Measurements from ENCODE around the gene LRRIQ1.
"Not testable (repeated sequence)": the region's sequence is repeated elsewhere in the genome, so short reads cannot be mapped to it uniquely, and the experiment has no call there.

The LRRIQ1 gene

DNA sequence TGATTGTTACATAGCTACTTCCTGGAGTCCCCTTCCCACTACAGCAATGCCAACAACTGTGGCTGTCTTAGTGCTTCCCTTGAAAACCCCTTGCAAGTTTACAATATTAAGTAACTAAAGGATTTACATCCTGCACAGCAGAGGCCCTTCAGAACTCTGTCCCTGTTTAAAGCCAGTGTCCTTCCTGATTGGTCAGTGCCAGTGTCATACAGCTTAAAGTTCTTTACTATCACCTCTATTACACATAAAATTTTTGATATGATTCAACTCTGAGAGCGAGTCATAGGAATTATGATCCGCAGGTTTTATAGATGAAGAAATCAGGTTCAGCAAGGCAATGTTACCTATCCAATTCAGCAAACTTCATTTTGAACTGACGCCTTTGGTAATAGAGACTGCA, 152.5 kb downstream of the LRRIQ1 start:
- Histone ChIP-seq H3K4me3 (ENCODE audit: low read length) (no peak overlapping the region), H3K4me1 (ENCODE audit: control insufficient read depth, insufficient read depth, low read length) (no peaks in the 10 kb centered on the region), H3K36me3 (ENCODE audit: control insufficient read depth, insufficient read depth, low read length) (no peaks in the 10 kb centered on the region), H3K9me3 (ENCODE audit: control insufficient read depth, insufficient read depth, low read length) (no peaks in the 10 kb centered on the region), H3K27me3 (ENCODE audit: control insufficient read depth, insufficient read depth, low read length) (no peaks in the 10 kb centered on the region), H3K27ac (ENCODE audit: low read length) (no peak overlapping the region)
- WGBS (ENCODE audit: insufficient coverage, insufficient read length), result no CpG with 5 or more reads among the region's 3 CpGs
- no peak for DNase-seq (ENCODE audit: low read depth, low spot score)

DNA sequence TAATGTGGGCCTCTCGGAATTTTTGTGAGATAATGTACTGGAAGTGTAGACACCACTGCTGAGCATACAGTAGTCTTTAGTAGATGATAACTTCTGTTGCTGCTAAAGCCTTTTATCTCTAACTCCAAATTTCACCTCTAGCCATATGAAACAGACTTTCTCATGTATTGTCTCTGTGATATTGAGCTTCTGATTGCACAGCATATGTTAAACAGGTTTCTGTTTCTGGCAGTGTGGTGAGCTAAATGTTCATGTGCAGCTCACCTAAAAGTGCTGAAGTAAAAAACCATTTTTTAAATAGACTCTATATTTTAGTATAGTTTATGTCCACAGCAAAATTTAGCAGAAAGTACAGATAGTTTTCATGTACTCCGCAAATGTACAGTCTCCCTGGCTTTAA, 154.6 kb downstream of the LRRIQ1 start:
- no peak for DNase-seq (ENCODE audit: low read depth, low spot score)
- no peak overlapping the region for H3K4me3 ChIP-seq (ENCODE audit: low read length)
- no peak overlapping the region for H3K27ac ChIP-seq (ENCODE audit: low read length)
- H3K27me3 ChIP-seq (ENCODE audit: control insufficient read depth, insufficient read depth, low read length), result no peaks in the 10 kb centered on the region
- H3K4me1 ChIP-seq (ENCODE audit: control insufficient read depth, insufficient read depth, low read length), result no peaks in the 10 kb centered on the region
- no peaks in the 10 kb centered on the region for H3K36me3 ChIP-seq (ENCODE audit: control insufficient read depth, insufficient read depth, low read length)
- WGBS (ENCODE audit: insufficient coverage, insufficient read length), result no CpG with 5 or more reads among the region's 2 CpGs
- no peaks in the 10 kb centered on the region for H3K9me3 ChIP-seq (ENCODE audit: control insufficient read depth, insufficient read depth, low read length)

DNA sequence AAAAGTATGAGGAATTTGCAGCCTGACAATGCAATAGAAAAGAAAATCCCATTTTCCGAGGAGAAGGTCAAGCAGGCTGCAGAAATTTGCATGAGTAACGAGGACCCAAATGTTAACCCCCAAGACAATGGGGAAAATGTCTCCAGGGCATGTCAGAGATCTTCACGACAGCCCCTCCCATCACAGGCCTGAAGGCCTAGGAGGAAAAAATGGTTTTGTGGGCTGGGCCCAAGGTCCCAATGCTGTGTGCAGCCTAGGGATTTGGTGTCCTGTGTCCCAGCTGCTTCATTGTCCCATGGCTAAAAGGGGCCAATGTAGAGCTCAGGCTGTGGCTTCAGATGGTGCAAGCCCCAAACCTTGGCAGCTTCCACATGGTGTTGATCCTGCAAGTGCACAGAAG, 167.7 kb downstream of the LRRIQ1 start:
- not testable (repeated sequence) for H3K27me3 ChIP-seq (ENCODE audit: control insufficient read depth, insufficient read depth, low read length); H3K27ac ChIP-seq (ENCODE audit: low read length); H3K9me3 ChIP-seq (ENCODE audit: control insufficient read depth, insufficient read depth, low read length); H3K4me3 ChIP-seq (ENCODE audit: low read length); H3K4me1 ChIP-seq (ENCODE audit: control insufficient read depth, insufficient read depth, low read length); DNase-seq (ENCODE audit: low read depth, low spot score); H3K36me3 ChIP-seq (ENCODE audit: control insufficient read depth, insufficient read depth, low read length)
- no CpG with 5 or more reads among the region's 3 CpGs for WGBS (ENCODE audit: insufficient coverage, insufficient read length)

GRCh38 chr12:85206543-85206942, 170.4 kb downstream of the LRRIQ1 start:
- H3K4me3 ChIP-seq (ENCODE audit: low read length), result no peak overlapping the region
- H3K4me1 ChIP-seq (ENCODE audit: control insufficient read depth, insufficient read depth, low read length), result no peaks in the 10 kb centered on the region
- DNase-seq (ENCODE audit: low read depth, low spot score), result no peak
- no CpG with 5 or more reads among the region's 4 CpGs for WGBS (ENCODE audit: insufficient coverage, insufficient read length)
- H3K36me3 ChIP-seq (ENCODE audit: control insufficient read depth, insufficient read depth, low read length), result no peaks in the 10 kb centered on the region
- H3K9me3 ChIP-seq (ENCODE audit: control insufficient read depth, insufficient read depth, low read length), result no peaks in the 10 kb centered on the region
- H3K27ac ChIP-seq (ENCODE audit: low read length), result no peak overlapping the region
- H3K27me3 ChIP-seq (ENCODE audit: control insufficient read depth, insufficient read depth, low read length), result no peaks in the 10 kb centered on the region

DNA sequence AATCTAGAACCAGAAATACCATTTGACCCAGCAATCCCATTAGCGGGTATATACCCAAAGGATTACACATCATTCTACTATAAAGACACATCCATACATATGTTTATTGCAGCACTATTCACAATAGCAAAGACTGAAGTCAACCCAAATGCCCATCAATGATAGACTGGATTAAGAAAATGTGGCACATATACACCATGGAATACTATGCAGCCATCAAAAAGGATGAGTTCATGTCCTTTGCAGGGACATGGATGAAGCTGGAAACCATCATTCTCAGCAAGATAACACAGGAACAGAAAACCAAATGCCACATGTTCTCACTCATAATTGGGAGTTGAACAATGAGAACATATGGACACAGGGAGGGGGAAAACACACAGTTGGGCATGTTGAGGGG, 188.2 kb downstream of the LRRIQ1 start:
- H3K36me3 ChIP-seq (ENCODE audit: control insufficient read depth, insufficient read depth, low read length); H3K9me3 ChIP-seq (ENCODE audit: control insufficient read depth, insufficient read depth, low read length); H3K27ac ChIP-seq (ENCODE audit: low read length); DNase-seq (ENCODE audit: low read depth, low spot score); H3K27me3 ChIP-seq (ENCODE audit: control insufficient read depth, insufficient read depth, low read length); H3K4me1 ChIP-seq (ENCODE audit: control insufficient read depth, insufficient read depth, low read length); H3K4me3 ChIP-seq (ENCODE audit: low read length): not testable (repeated sequence)
- no CpG with 5 or more reads among the region's 1 CpG for WGBS (ENCODE audit: insufficient coverage, insufficient read length)

- Histone ChIP-seq H3K27ac (ENCODE audit: low read length) (no peak overlapping the region), H3K9me3 (ENCODE audit: control insufficient read depth, insufficient read depth, low read length) (no peaks in the 10 kb centered on the region), H3K4me1 (ENCODE audit: control insufficient read depth, insufficient read depth, low read length) (no peaks in the 10 kb centered on the region), H3K27me3 (ENCODE audit: control insufficient read depth, insufficient read depth, low read length) (no peaks in the 10 kb centered on the region), H3K4me3 (ENCODE audit: low read length) (no peak overlapping the region), H3K36me3 (ENCODE audit: control insufficient read depth, insufficient read depth, low read length) (no peaks in the 10 kb centered on the region)
- WGBS (ENCODE audit: insufficient coverage, insufficient read length), result no CpG with 5 or more reads among the region's 1 CpG
- DNase-seq (ENCODE audit: low read depth, low spot score), result no peak
Observed at GRCh38 chr12:85225501-85225900, 189.3 kb downstream of the LRRIQ1 start.

- H3K4me1 ChIP-seq (ENCODE audit: control insufficient read depth, insufficient read depth, low read length), result no peaks in the 10 kb centered on the region
- no peaks in the 10 kb centered on the region for H3K36me3 ChIP-seq (ENCODE audit: control insufficient read depth, insufficient read depth, low read length)
- H3K27me3 ChIP-seq (ENCODE audit: control insufficient read depth, insufficient read depth, low read length), result no peaks in the 10 kb centered on the region
- no peak overlapping the region for H3K27ac ChIP-seq (ENCODE audit: low read length)
- WGBS (ENCODE audit: insufficient coverage, insufficient read length), result no CpG with 5 or more reads among the region's 2 CpGs
- H3K4me3 ChIP-seq (ENCODE audit: low read length), result no peak overlapping the region
- no peaks in the 10 kb centered on the region for H3K9me3 ChIP-seq (ENCODE audit: control insufficient read depth, insufficient read depth, low read length)
- no peak for DNase-seq (ENCODE audit: low read depth, low spot score)
Observed at GRCh38 chr12:85237327-85237726, 201.2 kb downstream of the LRRIQ1 start.

GRCh38 chr12:85244561-85244960, 208.4 kb downstream of the LRRIQ1 start:
- Histone ChIP-seq H3K27me3 (ENCODE audit: control insufficient read depth, insufficient read depth, low read length) (no peaks in the 10 kb centered on the region), H3K4me3 (ENCODE audit: low read length) (no peak overlapping the region), H3K4me1 (ENCODE audit: control insufficient read depth, insufficient read depth, low read length) (no peaks in the 10 kb centered on the region), H3K9me3 (ENCODE audit: control insufficient read depth, insufficient read depth, low read length) (no peaks in the 10 kb centered on the region), H3K27ac (ENCODE audit: low read length) (no peak overlapping the region), H3K36me3 (ENCODE audit: control insufficient read depth, insufficient read depth, low read length) (no peaks in the 10 kb centered on the region)
- no CpG with 5 or more reads among the region's 3 CpGs for WGBS (ENCODE audit: insufficient coverage, insufficient read length)
- DNase-seq (ENCODE audit: low read depth, low spot score), result no peak

DNA sequence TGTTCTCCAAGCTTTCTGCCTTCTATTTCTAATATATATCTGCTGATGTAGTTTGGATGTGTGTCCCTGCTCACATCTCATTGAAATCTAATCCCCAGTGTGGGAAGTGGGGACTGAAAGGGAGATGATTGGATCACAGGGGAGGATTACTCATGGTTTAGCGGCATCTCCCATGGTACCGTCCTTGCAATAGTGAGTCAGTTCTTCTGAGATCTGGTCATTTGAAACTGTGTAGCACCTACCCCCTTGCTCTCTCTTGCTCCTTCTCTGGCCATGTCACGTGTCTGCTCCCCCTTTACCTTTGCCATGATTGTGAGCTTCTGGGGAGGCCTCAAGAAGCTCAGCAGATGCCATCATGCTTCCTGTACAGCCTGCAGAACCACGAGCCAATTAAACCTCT, 217.7 kb downstream of the LRRIQ1 start:
- no peaks in the 10 kb centered on the region for H3K27me3 ChIP-seq (ENCODE audit: control insufficient read depth, insufficient read depth, low read length)
- no peak overlapping the region for H3K4me3 ChIP-seq (ENCODE audit: low read length)
- H3K27ac ChIP-seq (ENCODE audit: low read length), result no peak overlapping the region
- no peaks in the 10 kb centered on the region for H3K36me3 ChIP-seq (ENCODE audit: control insufficient read depth, insufficient read depth, low read length)
- H3K9me3 ChIP-seq (ENCODE audit: control insufficient read depth, insufficient read depth, low read length), result no peaks in the 10 kb centered on the region
- DNase-seq (ENCODE audit: low read depth, low spot score), result no peak
- no peaks in the 10 kb centered on the region for H3K4me1 ChIP-seq (ENCODE audit: control insufficient read depth, insufficient read depth, low read length)
- WGBS (ENCODE audit: insufficient coverage, insufficient read length), result no CpG with 5 or more reads among the region's 4 CpGs

DNA sequence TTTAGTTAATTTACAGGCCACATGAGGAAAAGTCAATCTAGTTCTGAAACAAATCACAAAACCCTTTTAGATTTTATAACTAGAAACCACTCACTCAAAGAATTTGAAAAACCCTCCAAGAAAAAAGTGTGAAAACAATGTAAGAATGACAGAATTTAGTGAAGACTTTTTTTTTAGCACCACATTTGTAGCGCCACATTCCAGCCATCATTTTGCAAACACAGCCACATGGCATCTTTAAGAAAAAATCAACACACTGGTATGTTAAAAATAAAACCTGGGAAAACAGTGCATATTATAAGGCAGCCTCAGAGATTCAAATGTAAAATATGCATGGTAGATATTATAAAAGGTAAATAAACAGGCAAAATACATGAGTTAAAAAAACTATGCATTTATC, 221.5 kb downstream of the LRRIQ1 start:
- Histone ChIP-seq H3K27ac (ENCODE audit: low read length) (no peak overlapping the region), H3K9me3 (ENCODE audit: control insufficient read depth, insufficient read depth, low read length) (no peaks in the 10 kb centered on the region), H3K36me3 (ENCODE audit: control insufficient read depth, insufficient read depth, low read length) (no peaks in the 10 kb centered on the region), H3K4me3 (ENCODE audit: low read length) (no peak overlapping the region), H3K4me1 (ENCODE audit: control insufficient read depth, insufficient read depth, low read length) (no peaks in the 10 kb centered on the region), H3K27me3 (ENCODE audit: control insufficient read depth, insufficient read depth, low read length) (no peaks in the 10 kb centered on the region)
- no peak for DNase-seq (ENCODE audit: low read depth, low spot score)
- WGBS (ENCODE audit: insufficient coverage, insufficient read length), result no CpG with 5 or more reads among the region's 1 CpG

GRCh38 chr12:85260447-85260846, 224.3 kb downstream of the LRRIQ1 start:
- no peaks in the 10 kb centered on the region for H3K27me3 ChIP-seq (ENCODE audit: control insufficient read depth, insufficient read depth, low read length)
- WGBS (ENCODE audit: insufficient coverage, insufficient read length), result no CpG with 5 or more reads among the region's 2 CpGs
- H3K4me1 ChIP-seq (ENCODE audit: control insufficient read depth, insufficient read depth, low read length), result no peaks in the 10 kb centered on the region
- DNase-seq (ENCODE audit: low read depth, low spot score), result no peak
- no peak overlapping the region for H3K4me3 ChIP-seq (ENCODE audit: low read length)
- no peaks in the 10 kb centered on the region for H3K9me3 ChIP-seq (ENCODE audit: control insufficient read depth, insufficient read depth, low read length)
- no peak overlapping the region for H3K27ac ChIP-seq (ENCODE audit: low read length)
- no peaks in the 10 kb centered on the region for H3K36me3 ChIP-seq (ENCODE audit: control insufficient read depth, insufficient read depth, low read length)

Data from iPS DF 6.9 (cell line).